ENCODE data around the gene KIF3A.

The KIF3A gene

GRCh38 chr5:132753135-132753987 lies 16.0 kb upstream of the KIF3A start:
- DNase-seq (ENCODE audit: low read depth) = no peak

GRCh38 chr5:132752581-132753125 lies 15.3 kb upstream of the KIF3A start:
- no peak for DNase-seq (ENCODE audit: low read depth)

GRCh38 chr5:132751971-132752580 lies 14.7 kb upstream of the KIF3A start:
- DNase-seq (ENCODE audit: low read depth) = no peak

GRCh38 chr5:132751444-132751843 lies 14.1 kb upstream of the KIF3A start:
- DNase-seq (ENCODE audit: low read depth) = peak; percentile 63

GRCh38 chr5:132750471-132751230 lies 13.3 kb upstream of the KIF3A start:
- DNase-seq (ENCODE audit: low read depth) = no peak

- no peak for DNase-seq (ENCODE audit: low read depth)
Measured at GRCh38 chr5:132749506-132749905, 12.2 kb upstream of the KIF3A start.

- DNase-seq (ENCODE audit: low read depth) = no peak
Measured at GRCh38 chr5:132748522-132749000, 11.2 kb upstream of the KIF3A start.

GRCh38 chr5:132747616-132748440 lies 10.5 kb upstream of the KIF3A start:
- DNase-seq (ENCODE audit: low read depth) = no peak

GRCh38 chr5:132746954-132747615 lies 9.7 kb upstream of the KIF3A start, which contains the start of gene CCNI2:
Gene CCNI2 (plus strand): TSS chr5:132747426. CDS start chr5:132747496, 70 bp downstream.
- DNase-seq (ENCODE audit: low read depth) = no peak

- no peak for DNase-seq (ENCODE audit: low read depth)
Measured at GRCh38 chr5:132746592-132746953, 9.2 kb upstream of the KIF3A start.

- no peak for DNase-seq (ENCODE audit: low read depth)
Measured at GRCh38 chr5:132744659-132745058, 7.3 kb upstream of the KIF3A start.

- DNase-seq (ENCODE audit: low read depth) = no peak
Measured at GRCh38 chr5:132742626-132743025, 5.3 kb upstream of the KIF3A start.

- no peak for DNase-seq (ENCODE audit: low read depth)
Measured at GRCh38 chr5:132742158-132742557, 4.8 kb upstream of the KIF3A start.

- no peak for DNase-seq (ENCODE audit: low read depth)
Measured at GRCh38 chr5:132739232-132739631, 1.9 kb upstream of the KIF3A start.

- DNase-seq (ENCODE audit: low read depth) = no peak
Measured at GRCh38 chr5:132737982-132738681, 786 bp upstream of the KIF3A start.

- DNase-seq (ENCODE audit: low read depth) = no peak
Measured at GRCh38 chr5:132734687-132735086, 2.7 kb downstream of the KIF3A start.

GRCh38 chr5:132733499-132734148 lies 3.7 kb downstream of the KIF3A start:
- DNase-seq (ENCODE audit: low read depth) = no peak

GRCh38 chr5:132729896-132730295 lies 7.5 kb downstream of the KIF3A start:
- DNase-seq (ENCODE audit: low read depth) = no peak

GRCh38 chr5:132725745-132726144 lies 11.6 kb downstream of the KIF3A start:
- DNase-seq (ENCODE audit: low read depth) = no peak

All from GM04503 (cell line).